ENCODE results near the gene FANCG.

FANCG gene

GRCh38 chr9:35027374-35027773 is 52.4 kb downstream of the FANCG start:
- Mint-ChIP-seq H3K36me3 (ENCODE audit: low read depth) (peaks cover 59% of the 10 kb centered on the region), H3K27ac (peak overlapping the region; percentile 84), H3K9me3 (peaks cover 20% of the 10 kb centered on the region), H3K4me3 (no peak overlapping the region), H3K27me3 (ENCODE audit: low read depth, poor library complexity) (no peaks in the 10 kb centered on the region), H3K4me1 (peaks cover 43% of the 10 kb centered on the region)
- no peak for DNase-seq
- TF ChIP-seq, protein P1, sequence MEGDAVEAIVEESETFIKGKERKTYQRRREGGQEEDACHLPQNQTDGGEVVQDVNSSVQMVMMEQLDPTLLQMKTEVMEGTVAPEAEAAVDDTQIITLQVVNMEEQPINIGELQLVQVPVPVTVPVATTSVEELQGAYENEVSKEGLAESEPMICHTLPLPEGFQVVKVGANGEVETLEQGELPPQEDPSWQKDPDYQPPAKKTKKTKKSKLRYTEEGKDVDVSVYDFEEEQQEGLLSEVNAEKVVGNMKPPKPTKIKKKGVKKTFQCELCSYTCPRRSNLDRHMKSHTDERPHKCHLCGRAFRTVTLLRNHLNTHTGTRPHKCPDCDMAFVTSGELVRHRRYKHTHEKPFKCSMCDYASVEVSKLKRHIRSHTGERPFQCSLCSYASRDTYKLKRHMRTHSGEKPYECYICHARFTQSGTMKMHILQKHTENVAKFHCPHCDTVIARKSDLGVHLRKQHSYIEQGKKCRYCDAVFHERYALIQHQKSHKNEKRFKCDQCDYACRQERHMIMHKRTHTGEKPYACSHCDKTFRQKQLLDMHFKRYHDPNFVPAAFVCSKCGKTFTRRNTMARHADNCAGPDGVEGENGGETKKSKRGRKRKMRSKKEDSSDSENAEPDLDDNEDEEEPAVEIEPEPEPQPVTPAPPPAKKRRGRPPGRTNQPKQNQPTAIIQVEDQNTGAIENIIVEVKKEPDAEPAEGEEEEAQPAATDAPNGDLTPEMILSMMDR (IDR thresholded peaks at IDR 0.05), result no peak

DNA sequence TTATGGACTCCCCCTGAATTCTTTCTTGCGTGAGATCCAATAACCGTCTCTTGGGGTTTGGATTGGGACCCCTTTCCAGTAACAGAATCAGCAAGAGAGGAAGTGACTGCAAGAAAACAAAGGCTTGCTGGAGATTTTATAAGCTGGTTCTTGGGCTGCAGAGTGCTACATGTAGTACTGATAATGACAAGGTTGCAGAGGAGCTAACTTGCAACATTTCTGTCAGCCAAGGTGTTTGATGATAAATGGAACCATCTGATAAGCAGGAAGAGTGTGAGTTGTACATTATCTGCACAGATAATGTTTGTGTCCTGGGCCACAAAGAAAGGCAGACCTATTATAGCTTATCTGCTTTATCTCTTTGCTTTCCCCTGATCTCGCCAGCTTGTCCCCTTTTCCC is 53.1 kb downstream of the FANCG start:
- Mint-ChIP-seq H3K27me3 (ENCODE audit: low read depth, poor library complexity) (peaks cover 2% of the 10 kb centered on the region), H3K36me3 (ENCODE audit: low read depth) (peaks cover 61% of the 10 kb centered on the region), H3K9me3 (peaks cover 20% of the 10 kb centered on the region), H3K4me1 (peaks cover 47% of the 10 kb centered on the region), H3K27ac (peak overlapping the region; percentile 34), H3K4me3 (no peak overlapping the region)
- TF ChIP-seq, protein P1 (IDR thresholded peaks at IDR 0.05), result no peak
- no peak for DNase-seq

Measured in nephron progenitor cell (in vitro differentiated cells).